ENCODE data around the gene TRAPPC2L. TPM values are rescaled to one million over a fixed set of nuclear protein-coding genes. Genes with fewer than 3 reads are reported as not detected.
"Not testable (repeated sequence)": the region's sequence is repeated elsewhere in the genome, so short reads cannot be mapped to it uniquely, and the experiment has no call there.

The TRAPPC2L gene
- total and polyA plus RNA-seq, 2 donors (not counting 1 experiment from before 2014, with no cell fraction given) = 33.5 to 65.1 TPM

GRCh38 chr16:88888461-88889387 lies 31.8 kb downstream of the TRAPPC2L start:
- Mint-ChIP-seq H3K27me3 (no peaks in the 10 kb centered on the region), H3K4me1 (no peaks in the 10 kb centered on the region), H3K4me3 (no peak overlapping the region), H3K27ac (no peak overlapping the region), H3K9me3 (ENCODE audit: insufficient read depth) (no peaks in the 10 kb centered on the region)
- Histone ChIP-seq H3K4me1 (ENCODE audit: control insufficient read depth in 2 of 2, insufficient read depth in 2 of 2, low read length in 2 of 2) (no peaks in the 10 kb centered on the region), H3K27ac (ENCODE audit: low read length in 2 of 2) (no peak overlapping the region), H3K4me2 (replicated peaks; ENCODE audit: low read depth, low read length, poor library complexity, severe bottlenecking) (no peak overlapping the region), H2AFZ (ENCODE audit: insufficient read depth, low read depth, low read length, poor library complexity, severe bottlenecking) (no peak overlapping the region), H3K36me3 (replicated peaks in 1 of 2; ENCODE audit: control extremely low read depth in 1 of 2, control insufficient read depth in 1 of 2, extremely low read depth in 1 of 2, insufficient read depth in 2 of 2, low read length in 1 of 2) (peaks cover 0 to 83% of the 10 kb centered on the region in 2 experiments), H3K9me3 (ENCODE audit: control extremely low read depth in 1 of 3, control insufficient read depth in 2 of 3, insufficient read depth in 1 of 3, low read length in 2 of 3) (no peaks in the 10 kb centered on the region), H4K20me1 (ENCODE audit: control insufficient read depth, insufficient read depth, low read length, poor library complexity, severe bottlenecking) (peaks cover 84% of the 10 kb centered on the region), H3K9ac (ENCODE audit: low read length) (no peak overlapping the region), H3K27me3 (replicated peaks in 1 of 4; ENCODE audit: control extremely low read depth in 1 of 4, control insufficient read depth in 3 of 4, insufficient read depth in 4 of 4, low read length in 3 of 4) (no peaks in the 10 kb centered on the region), H3K79me2 (ENCODE audit: control insufficient read depth, insufficient read depth, low read length) (peaks cover 25% of the 10 kb centered on the region), H3K4me3 (ENCODE audit: control extremely low read depth in 1 of 5, extremely low read depth in 1 of 5, insufficient read depth in 1 of 5, low read depth in 2 of 5, low read length in 4 of 5) (no peak overlapping the region)
- ChIA-PET POLR2A (no interaction called here), CTCF (no interaction called here)
- ATAC-seq (ENCODE audit: low read depth) = no peak
- DNase-seq = no peak
- WGBS (ENCODE audit: insufficient coverage) = 84% methylated on average over 23 of the region's 30 CpGs
- intact Hi-C loops (cut with micrococcal nuclease) = no loop called here
- no peak for TF ChIP-seq EZH2 (IDR thresholded peaks at IDR 0.05; ENCODE audit: borderline replicate concordance, insufficient read depth, low read depth, low read length, poor library complexity, severe bottlenecking)
- TF ChIP-seq CTCF (IDR thresholded peaks at IDR 0.05) = no peak

- H3K27ac Mint-ChIP-seq = peak overlapping the region; percentile 53
- not testable (repeated sequence) for H3K9me3 ChIP-seq (ENCODE audit: control extremely low read depth in 1 of 3, control insufficient read depth in 2 of 3, insufficient read depth in 1 of 3, low read length in 2 of 3)
Observed at GRCh38 chr16:88889702-88890352, 32.9 kb downstream of the TRAPPC2L start.

More at GRCh38 chr16:88889702-88890352, 32.9 kb downstream of the TRAPPC2L start:
- POLR2A ChIA-PET; ATAC-seq (ENCODE audit: low read depth); H3K27me3 ChIP-seq (replicated peaks in 1 of 4; ENCODE audit: control extremely low read depth in 1 of 4, control insufficient read depth in 3 of 4, insufficient read depth in 4 of 4, low read length in 3 of 4); intact Hi-C loops (cut with micrococcal nuclease); H3K9me3 Mint-ChIP-seq (ENCODE audit: insufficient read depth); H3K27me3 Mint-ChIP-seq; H3K4me3 Mint-ChIP-seq; H3K4me1 ChIP-seq (ENCODE audit: control insufficient read depth in 2 of 2, insufficient read depth in 2 of 2, low read length in 2 of 2); CTCF ChIA-PET; H2AFZ ChIP-seq (ENCODE audit: insufficient read depth, low read depth, low read length, poor library complexity, severe bottlenecking); H3K4me1 Mint-ChIP-seq; DNase-seq; H3K9ac ChIP-seq (ENCODE audit: low read length); H3K4me2 ChIP-seq (replicated peaks; ENCODE audit: low read depth, low read length, poor library complexity, severe bottlenecking); H3K27ac ChIP-seq (ENCODE audit: low read length in 2 of 2); H3K4me3 ChIP-seq (ENCODE audit: control extremely low read depth in 1 of 5, extremely low read depth in 1 of 5, insufficient read depth in 1 of 5, low read depth in 2 of 5, low read length in 4 of 5): not testable (repeated sequence)
- Histone ChIP-seq H3K79me2 (ENCODE audit: control insufficient read depth, insufficient read depth, low read length) (peaks cover 28% of the 10 kb centered on the region), H3K36me3 (replicated peaks in 1 of 2; ENCODE audit: control extremely low read depth in 1 of 2, control insufficient read depth in 1 of 2, extremely low read depth in 1 of 2, insufficient read depth in 2 of 2, low read length in 1 of 2) (peaks cover 0 to 74% of the 10 kb centered on the region in 2 experiments), H4K20me1 (ENCODE audit: control insufficient read depth, insufficient read depth, low read length, poor library complexity, severe bottlenecking) (peaks cover 82% of the 10 kb centered on the region)
- 97% methylated on average over 41 of the region's 48 CpGs for WGBS (ENCODE audit: insufficient coverage)
